ENCODE measurements around the gene MYH7. TPM values are rescaled to one million over a fixed set of nuclear protein-coding genes. Genes with fewer than 3 reads are reported as not detected.
A peak's percentile ranks its signal among the peaks of the same experiment; 100 is the strongest.

The MYH7 gene
- total RNA-seq (2014; rRNA removed; shearing (Covaris generic)): not detected in 2 replicates

- H3K27ac ChIP-seq: no peak within 1 kb of the TSS
- no peaks in the 10 kb centered on the region for H3K9me3 ChIP-seq (replicated peaks)
- no peak within 1 kb of the TSS for H3K4me3 ChIP-seq
- DNase-seq (ENCODE audit: low read depth in 1 of 2, low spot score in 2 of 2): peak in 1 of 2 experiments; percentile 31
- H3K36me3 ChIP-seq: no peaks in the 10 kb centered on the region
- H3K4me1 ChIP-seq (replicated peaks): no peaks in the 10 kb centered on the region
- no peaks in the 10 kb centered on the region; the same call in 1 of the 2 replicates for H3K27me3 ChIP-seq (replicated peaks)
Measured at GRCh38 chr14:23435543-23436326, at the start of gene MYH7. TSS of gene MYH7 (minus strand) at chr14:23435660. CDS start at chr14:23433732, 1,928 bp downstream.

- DNase-seq (ENCODE audit: low read depth in 1 of 2, low spot score in 2 of 2): peak in 1 of 2 experiments; percentile 43
- no peaks in the 10 kb centered on the region for H3K4me1 ChIP-seq (replicated peaks)
- H3K9me3 ChIP-seq (replicated peaks): no peaks in the 10 kb centered on the region
- H3K27me3 ChIP-seq (replicated peaks): no peaks in the 10 kb centered on the region
- peaks cover 15% of the 10 kb centered on the region for H3K36me3 ChIP-seq
- no peak overlapping the region for H3K27ac ChIP-seq
- H3K4me3 ChIP-seq: no peak overlapping the region
Measured at GRCh38 chr14:23483236-23483854, 47.9 kb upstream of the MYH7 start.

GRCh38 chr14:23482823-23483148, 47.3 kb upstream of the MYH7 start:
- Histone ChIP-seq H3K4me1 (replicated peaks) (no peaks in the 10 kb centered on the region), H3K27ac (no peak overlapping the region), H3K36me3 (peaks cover 20% of the 10 kb centered on the region), H3K9me3 (replicated peaks) (no peaks in the 10 kb centered on the region), H3K27me3 (replicated peaks) (no peaks in the 10 kb centered on the region), H3K4me3 (no peak overlapping the region)
- no peak for DNase-seq (ENCODE audit: low read depth in 1 of 2, low spot score in 2 of 2)

GRCh38 chr14:23481979-23482822, 46.7 kb upstream of the MYH7 start:
- no peak overlapping the region for H3K4me3 ChIP-seq
- no peaks in the 10 kb centered on the region for H3K27me3 ChIP-seq (replicated peaks)
- H3K27ac ChIP-seq: no peak overlapping the region
- DNase-seq (ENCODE audit: low read depth in 1 of 2, low spot score in 2 of 2): no peak
- no peaks in the 10 kb centered on the region for H3K9me3 ChIP-seq (replicated peaks)
- no peaks in the 10 kb centered on the region for H3K4me1 ChIP-seq (replicated peaks)
- H3K36me3 ChIP-seq: peaks cover 26% of the 10 kb centered on the region

- Histone ChIP-seq H3K4me3 (no peak overlapping the region), H3K27ac (no peak overlapping the region), H3K9me3 (replicated peaks) (no peaks in the 10 kb centered on the region), H3K36me3 (peaks cover 33% of the 10 kb centered on the region), H3K27me3 (replicated peaks) (no peaks in the 10 kb centered on the region), H3K4me1 (replicated peaks) (no peaks in the 10 kb centered on the region)
- no peak for DNase-seq (ENCODE audit: low read depth in 1 of 2, low spot score in 2 of 2)
Measured at GRCh38 chr14:23481362-23481970, 46.0 kb upstream of the MYH7 start.

GRCh38 chr14:23478109-23478759, 42.8 kb upstream of the MYH7 start:
- H3K4me3 ChIP-seq: no peak overlapping the region
- no peaks in the 10 kb centered on the region for H3K27me3 ChIP-seq (replicated peaks)
- H3K36me3 ChIP-seq: peaks cover 65% of the 10 kb centered on the region
- H3K27ac ChIP-seq: no peak overlapping the region
- no peaks in the 10 kb centered on the region for H3K9me3 ChIP-seq (replicated peaks)
- DNase-seq (ENCODE audit: low read depth in 1 of 2, low spot score in 2 of 2): peak in 1 of 2 experiments; percentile 12
- no peaks in the 10 kb centered on the region for H3K4me1 ChIP-seq (replicated peaks)

- H3K36me3 ChIP-seq: peaks cover 56% of the 10 kb centered on the region
- H3K9me3 ChIP-seq (replicated peaks): no peaks in the 10 kb centered on the region
- H3K27me3 ChIP-seq (replicated peaks): no peaks in the 10 kb centered on the region
- H3K27ac ChIP-seq: no peak overlapping the region
- DNase-seq (ENCODE audit: low read depth in 1 of 2, low spot score in 2 of 2): no peak
- H3K4me3 ChIP-seq: no peak overlapping the region
- H3K4me1 ChIP-seq (replicated peaks): peaks cover 6% of the 10 kb centered on the region; the same call in 1 of the 2 replicates
Measured at GRCh38 chr14:23470947-23471346, 35.5 kb upstream of the MYH7 start.

- Histone ChIP-seq H3K36me3 (peaks cover 46% of the 10 kb centered on the region), H3K27ac (peak overlapping the region; percentile 51), H3K4me3 (peak overlapping the region; percentile 58), H3K4me1 (replicated peaks) (peaks cover 6% of the 10 kb centered on the region; the same call in 1 of the 2 replicates), H3K27me3 (replicated peaks) (no peaks in the 10 kb centered on the region), H3K9me3 (replicated peaks) (no peaks in the 10 kb centered on the region)
- DNase-seq (ENCODE audit: low read depth in 1 of 2, low spot score in 2 of 2): no peak
Measured at GRCh38 chr14:23469906-23470403, 34.5 kb upstream of the MYH7 start.

GRCh38 chr14:23469127-23469905, 33.9 kb upstream of the MYH7 start, which contains the start of gene NGDN:
TSS of gene NGDN (plus strand) at chr14:23469703. CDS start at chr14:23469716, 13 bp downstream.
- DNase-seq (ENCODE audit: low read depth in 1 of 2, low spot score in 2 of 2): peak; percentile 92 to 97
- Histone ChIP-seq H3K27me3 (replicated peaks) (peaks cover 4% of the 10 kb centered on the region; the same call in 1 of the 2 replicates), H3K9me3 (replicated peaks) (no peaks in the 10 kb centered on the region), H3K4me3 (peak within 1 kb of the TSS; percentile 58), H3K27ac (peak within 1 kb of the TSS; percentile 51), H3K36me3 (peaks cover 40% of the 10 kb centered on the region), H3K4me1 (replicated peaks) (peaks cover 6% of the 10 kb centered on the region; the same call in 1 of the 2 replicates)

- H3K4me1 ChIP-seq (replicated peaks): peaks cover 6% of the 10 kb centered on the region; the same call in 1 of the 2 replicates
- H3K9me3 ChIP-seq (replicated peaks): no peaks in the 10 kb centered on the region
- H3K27me3 ChIP-seq (replicated peaks): peaks cover 7% of the 10 kb centered on the region; the same call in 1 of the 2 replicates
- DNase-seq (ENCODE audit: low read depth in 1 of 2, low spot score in 2 of 2): no peak
- peak overlapping the region; percentile 58 for H3K4me3 ChIP-seq
- peaks cover 35% of the 10 kb centered on the region for H3K36me3 ChIP-seq
- no peak overlapping the region for H3K27ac ChIP-seq
Measured at GRCh38 chr14:23468704-23469126, 33.3 kb upstream of the MYH7 start.

- peaks cover 7% of the 10 kb centered on the region; the same call in 1 of the 2 replicates for H3K27me3 ChIP-seq (replicated peaks)
- H3K27ac ChIP-seq: no peak overlapping the region
- H3K9me3 ChIP-seq (replicated peaks): no peaks in the 10 kb centered on the region
- H3K4me1 ChIP-seq (replicated peaks): peaks cover 4% of the 10 kb centered on the region; the same call in 1 of the 2 replicates
- H3K36me3 ChIP-seq: peaks cover under 1% of the 10 kb centered on the region; the same call in 1 of the 2 replicates
- no peak for DNase-seq (ENCODE audit: low read depth in 1 of 2, low spot score in 2 of 2)
- no peak overlapping the region for H3K4me3 ChIP-seq
Measured at GRCh38 chr14:23465261-23465660, 29.8 kb upstream of the MYH7 start.

GRCh38 chr14:23464700-23465099, 29.2 kb upstream of the MYH7 start:
- DNase-seq (ENCODE audit: low read depth in 1 of 2, low spot score in 2 of 2): no peak

More at GRCh38 chr14:23464700-23465099, 29.2 kb upstream of the MYH7 start:
- H3K4me3 ChIP-seq: no peak overlapping the region
- H3K36me3 ChIP-seq: no peaks in the 10 kb centered on the region
- peaks cover 8% of the 10 kb centered on the region for H3K27me3 ChIP-seq (replicated peaks)
- H3K27ac ChIP-seq: no peak overlapping the region
- H3K9me3 ChIP-seq (replicated peaks): no peaks in the 10 kb centered on the region
- 0 out of 2 replicates have a peak, but pooled peaks cover 3% of the 10 kb centered on the region for H3K4me1 ChIP-seq (replicated peaks)

All from SJSA1 (cell line).